Liver (tissue), 9 donors: ENCODE measurements around the gene ZMYM4. TPM values are rescaled to one million over a fixed set of nuclear protein-coding genes. Genes with fewer than 3 reads are reported as not detected.

Source experiments
- DNase-seq: peaks from one replicate; pipeline ENCODE4 v3.0.0-alpha.2; 2017; ENCODE audit warnings: low spot score
- H3K27ac ChIP-seq, 2 donors: one replicate each; pipeline ENCODE4 v1.7.0; 2013; ENCODE audit warnings: inconsistent platforms in 2 of 2, low read length in 2 of 2, control low read depth in 1 of 2, low read depth in 1 of 2, mild to moderate bottlenecking in 1 of 2
- H3K27me3 ChIP-seq, 4 donors: one replicate each; pipeline versions ENCODE4 v1.6.1 to v1.7.0; 2013; ENCODE audit warnings: low read length in 3 of 4, inconsistent platforms in 1 of 4, mild to moderate bottlenecking in 1 of 4, moderate library complexity in 1 of 4; ENCODE audit not compliant: control insufficient read depth in 4 of 4, insufficient read depth in 4 of 4
- H3K36me3 ChIP-seq, 4 donors: one replicate each; pipeline versions ENCODE4 v1.6.1 to v1.7.0; 2013; ENCODE audit warnings: low read length in 3 of 4, mild to moderate bottlenecking in 3 of 4, low read depth in 1 of 4, moderate library complexity in 1 of 4; ENCODE audit not compliant: control insufficient read depth in 4 of 4, insufficient read depth in 3 of 4
- H3K4me1 ChIP-seq, 4 donors: one replicate each; pipeline versions ENCODE4 v1.6.1 to v1.7.0; 2013; ENCODE audit warnings: low read length in 3 of 4, mild to moderate bottlenecking in 3 of 4, moderate library complexity in 1 of 4; ENCODE audit not compliant: control insufficient read depth in 4 of 4, insufficient read depth in 4 of 4
- H3K4me3 ChIP-seq, 3 donors: one replicate each; pipeline versions ENCODE4 v1.6.1 to v1.7.0; 2013; ENCODE audit warnings: low read length in 3 of 3, control low read depth in 1 of 3, low read depth in 1 of 3, mild to moderate bottlenecking in 1 of 3
- H3K9ac ChIP-seq, 2 donors: one replicate each; pipeline ENCODE4 v1.7.0; 2013; ENCODE audit warnings: low read length in 2 of 2, mild to moderate bottlenecking in 2 of 2, moderate library complexity in 2 of 2, control low read depth in 1 of 2, low read depth in 1 of 2
- H3K9me3 ChIP-seq, 4 donors: one replicate each; pipeline versions ENCODE4 v1.6.1 to v1.7.0; 2013; ENCODE audit warnings: low read length in 3 of 4; ENCODE audit not compliant: control insufficient read depth in 4 of 4
- CTCF ChIP-seq: fragments of 150-350 bp; IDR thresholded peaks from 2 replicates; pipeline ENCODE4 v1.5.1; 2017; ENCODE audit warnings: improper control_type of control experiment, low read depth, low read length; ENCODE audit not compliant: missing input control
- FOXA1 ChIP-seq: IDR thresholded peaks from 2 replicates; pipeline ENCODE4 v1.6.1; 2016; ENCODE audit warnings: antibody characterized with exemption
- RAD21 ChIP-seq, 2 donors: IDR thresholded peaks; 2 replicates each; pipeline ENCODE4 v1.6.1; 2016; ENCODE audit warnings: antibody characterized with exemption in 2 of 2, mild to moderate bottlenecking in 2 of 2
- REST ChIP-seq: IDR thresholded peaks from 2 replicates; pipeline ENCODE4 v1.6.1; 2016; ENCODE audit warnings: antibody characterized with exemption, mild to moderate bottlenecking
- RXRA ChIP-seq, 2 donors: IDR thresholded peaks; 2 replicates each; pipeline ENCODE4 v1.6.1; 2017 to 2018; ENCODE audit warnings: antibody characterized with exemption in 2 of 2, mild to moderate bottlenecking in 1 of 2
- SP1 ChIP-seq: IDR thresholded peaks from 2 replicates; pipeline ENCODE4 v1.6.1; 2018; ENCODE audit warnings: antibody characterized with exemption, mild to moderate bottlenecking
- YY1 ChIP-seq: IDR thresholded peaks from 2 replicates; pipeline ENCODE4 v1.6.1; 2016; ENCODE audit warnings: antibody characterized with exemption, mild to moderate bottlenecking
- WGBS: extraction: QIAGEN DNeasy Blood & Tissue Kit; methylation state at CpG from one replicate; pipeline ENCODE4 v1.1.7; 2013; 5-methylcytosine and 5-hydroxymethylcytosine counted together
- polyA plus RNA-seq, 2 donors: library from polyadenylated mRNA; stranded (reverse) in 1 of 2; unstranded in 1 of 2; fragments of 200-250 nt in 1 of 2; fragments of >200 nt in 1 of 2; fragmentation: Nextera tagmentation in 1 of 2; extraction: Ambion mirVana in 1 of 2; gene quantifications; one replicate each; pipeline versions ENCODE4 v1.2.1 to v1.2.3, GENCODE V29; 2013 to 2015
- total RNA-seq, 2 donors: library from RNA; depleted of rRNA; stranded (reverse); fragments of >200 nt; gene quantifications; one replicate each; pipeline ENCODE4 v1.2.3, GENCODE V29; 2014
- donor health status: healthy.
- donor health status: healthy.
- donor health status: healthy.
- donor health status: healthy.
- donor health status: healthy.

ZMYM4 gene
- total and polyA plus RNA-seq, 4 donors, result 5.3 to 16.8 (median 10.5) TPM

- Histone ChIP-seq H3K27me3 (no peaks in the 10 kb centered on the region), H3K4me3 (no peak overlapping the region), H3K36me3 (peaks cover 0 to 4% (median 1%) of the 10 kb centered on the region in 4 donors), H3K4me1 (peaks cover 2 to 16% (median 9%) of the 10 kb centered on the region in 4 donors), H3K9ac (no peak overlapping the region), H3K27ac (no peak overlapping the region), H3K9me3 (no peaks in the 10 kb centered on the region)
- no peak for TF ChIP-seq FOXA1
- DNase-seq, result no peak
- 97% methylated on average over 2 of the region's 2 CpGs for WGBS
Measured at GRCh38 chr1:35297886-35298285, 29.4 kb downstream of the ZMYM4 start.

GRCh38 chr1:35298464-35298863 lies 30.0 kb downstream of the ZMYM4 start:
- Histone ChIP-seq H3K4me1 (peaks cover 2 to 16% (median 9%) of the 10 kb centered on the region in 4 donors), H3K27ac (no peak overlapping the region), H3K27me3 (no peaks in the 10 kb centered on the region), H3K9me3 (no peaks in the 10 kb centered on the region), H3K36me3 (peaks cover 0 to 4% (median 1%) of the 10 kb centered on the region in 4 donors), H3K4me3 (no peak overlapping the region), H3K9ac (no peak overlapping the region)
- DNase-seq, result no peak
- TF ChIP-seq SP1 (no peak), RAD21 (IDR thresholded peaks at IDR 0.05) (peak; percentile 75 to 82), RXRA (IDR thresholded peaks at IDR 0.05) (no peak), REST (no peak), CTCF (peak; percentile 43)
- WGBS, result 37% methylated on average over 2 of the region's 2 CpGs

GRCh38 chr1:35300376-35300775 lies 31.9 kb downstream of the ZMYM4 start:
- Histone ChIP-seq H3K36me3 (peaks cover 0 to 4% (median 1%) of the 10 kb centered on the region in 4 donors), H3K4me3 (no peak overlapping the region), H3K4me1 (peaks cover 2 to 16% (median 9%) of the 10 kb centered on the region in 4 donors), H3K27me3 (no peaks in the 10 kb centered on the region), H3K9ac (no peak overlapping the region), H3K27ac (no peak overlapping the region), H3K9me3 (no peaks in the 10 kb centered on the region)
- no peak for DNase-seq
- whole genome bisulfite sequencing, result 97% methylated on average over 1 of the region's 1 CpG
- no peak for TF ChIP-seq YY1
